HG03354 (cell line): ENCODE measurements around the gene CEP128.
A peak's percentile ranks its signal among the peaks of the same experiment; 100 is the strongest.
"Not testable (repeated sequence)": the region's sequence is repeated elsewhere in the genome, so short reads cannot be mapped to it uniquely, and the experiment has no call there.

Experiments used
- ATAC-seq: cut with Tn5 transposase; IDR thresholded peaks from one replicate; pipeline ENCODE4 v1.9.1; 2021; ENCODE audit warnings: mild to moderate bottlenecking; ENCODE audit not compliant: unreplicated experiment, poor library complexity, severe bottlenecking

The CEP128 gene

GRCh38 chr14:80955416-80955941 lies 13.9 kb upstream of the CEP128 start, which contains the start of gene TSHR:
TSS of gene TSHR (plus strand) at chr14:80955621. CDS start at chr14:80955681, 60 bp downstream.
- no peak for ATAC-seq

- ATAC-seq = peak; percentile 29
Observed at GRCh38 chr14:80954687-80955299, 13.3 kb upstream of the CEP128 start.

- not testable (repeated sequence) for ATAC-seq
Observed at GRCh38 chr14:80953211-80953610, 11.7 kb upstream of the CEP128 start.

- no peak for ATAC-seq
Observed at GRCh38 chr14:80951491-80951890, 10.0 kb upstream of the CEP128 start.

GRCh38 chr14:80948291-80948690 lies 6.8 kb upstream of the CEP128 start:
- ATAC-seq = no peak

- no peak for ATAC-seq
Observed at GRCh38 chr14:80946797-80947196, 5.3 kb upstream of the CEP128 start.

- ATAC-seq = no peak
Observed at GRCh38 chr14:80946187-80946586, 4.6 kb upstream of the CEP128 start.

- ATAC-seq = no peak
Observed at GRCh38 chr14:80944861-80945617, 3.5 kb upstream of the CEP128 start.

GRCh38 chr14:80942191-80942600 lies 658 bp upstream of the CEP128 start:
- peak; percentile 39 for ATAC-seq

- ATAC-seq = peak; percentile 33
Observed at GRCh38 chr14:80940146-80940545, 1.4 kb downstream of the CEP128 start.

- no peak for ATAC-seq
Observed at GRCh38 chr14:80933686-80934085, 7.9 kb downstream of the CEP128 start.

- no peak for ATAC-seq
Observed at GRCh38 chr14:80933282-80933681, 8.3 kb downstream of the CEP128 start.

- peak; percentile 99 for ATAC-seq
Observed at GRCh38 chr14:80930836-80931389, 10.6 kb downstream of the CEP128 start.

- no peak for ATAC-seq
Observed at GRCh38 chr14:80930095-80930494, 11.4 kb downstream of the CEP128 start.

GRCh38 chr14:80927083-80927989 lies 14.2 kb downstream of the CEP128 start:
- no peak for ATAC-seq

GRCh38 chr14:80926397-80927082 lies 15.0 kb downstream of the CEP128 start:
- ATAC-seq = no peak

GRCh38 chr14:80924365-80925103 lies 17.0 kb downstream of the CEP128 start:
- no peak for ATAC-seq

GRCh38 chr14:80923368-80923767 lies 18.2 kb downstream of the CEP128 start:
- ATAC-seq = no peak

- no peak for ATAC-seq
Observed at GRCh38 chr14:80919622-80920021, 21.9 kb downstream of the CEP128 start.
